Fibroblast of lung (primary cell): ENCODE measurements around the gene FOXJ1. TPM values are rescaled to one million over a fixed set of nuclear protein-coding genes. Genes with fewer than 3 reads are reported as not detected.

ENCODE experiments used
- DNase-seq, 2 donors: peaks; one replicate each; pipeline versions ENCODE4 v3.0.0 to v3.0.0-alpha.2; 2010; ENCODE audit warnings: low read depth in 2 of 2
- H2AFZ ChIP-seq: 2 replicates; pipeline ENCODE4 v1.5.1; 2012; ENCODE audit warnings: low read length, control low read depth, inconsistent platforms
- H3K27ac ChIP-seq: 2 replicates; pipeline ENCODE4 v1.5.1; 2011; ENCODE audit warnings: low read length, control low read depth; ENCODE audit not compliant: insufficient read depth
- H3K27me3 ChIP-seq: 2 replicates; pipeline ENCODE4 v1.5.1; 2011; ENCODE audit warnings: mild to moderate bottlenecking, low read length; ENCODE audit not compliant: control insufficient read depth, insufficient read depth
- H3K36me3 ChIP-seq: 2 replicates; pipeline ENCODE4 v1.5.1; 2011; ENCODE audit warnings: low read length; ENCODE audit not compliant: control insufficient read depth, insufficient read depth
- H3K4me1 ChIP-seq: 2 replicates; pipeline ENCODE4 v1.5.1; 2011; ENCODE audit warnings: low read length; ENCODE audit not compliant: control insufficient read depth, insufficient read depth; ENCODE audit errors: extremely low read depth
- H3K4me2 ChIP-seq: 2 replicates; pipeline ENCODE4 v1.5.1; 2011; ENCODE audit warnings: low read length, control low read depth; ENCODE audit not compliant: insufficient read depth; ENCODE audit errors: extremely low read depth
- H3K4me3 ChIP-seq, 4 experiments: fragments of 200-600 bp in 1 of 4; sonication (generic) in 1 of 4; replicated peaks in 1 of 4; 2 replicates each; pipeline ENCODE4 v1.5.1; 2011 to 2016; ENCODE audit warnings: low read length in 4 of 4, low read depth in 3 of 4, mild to moderate bottlenecking in 3 of 4, control low read depth in 2 of 4, inconsistent platforms in 1 of 4, mixed read lengths in 1 of 4; ENCODE audit not compliant: insufficient read depth in 1 of 4; ENCODE audit errors: control extremely low read depth in 1 of 4
- H3K79me2 ChIP-seq: 2 replicates; pipeline ENCODE4 v1.5.1; 2012; ENCODE audit warnings: mild to moderate bottlenecking, low read length, inconsistent platforms; ENCODE audit not compliant: control insufficient read depth, insufficient read depth
- H3K9ac ChIP-seq: 2 replicates; pipeline ENCODE4 v1.5.1; 2011; ENCODE audit warnings: mild to moderate bottlenecking, low read length, control low read depth; ENCODE audit not compliant: insufficient read depth
- H3K9me3 ChIP-seq: 2 replicates; pipeline ENCODE4 v1.5.1; 2012; ENCODE audit warnings: low read depth, low read length; ENCODE audit not compliant: control insufficient read depth, insufficient read depth
- H4K20me1 ChIP-seq: 2 replicates; pipeline ENCODE4 v1.5.1; 2011; ENCODE audit warnings: low read length; ENCODE audit not compliant: control insufficient read depth, insufficient read depth; ENCODE audit errors: extremely low read depth
- CTCF ChIP-seq, 2 donors: IDR thresholded peaks in 1 of 2; conservative IDR thresholded peaks in 1 of 2; 1 replicate in 1 of 2; 2 replicates in 1 of 2; pipeline ENCODE4 v1.5.1; 2011 to 2012; ENCODE audit warnings: low read length in 2 of 2, control low read depth in 1 of 2, inconsistent platforms in 1 of 2, low read depth in 1 of 2, mild to moderate bottlenecking in 1 of 2
- EZH2 ChIP-seq: IDR thresholded peaks from 2 replicates; pipeline ENCODE4 v1.5.1; 2012; ENCODE audit warnings: low read length, control low read depth, mild to moderate bottlenecking; ENCODE audit errors: missing control alignments
- polyA plus RNA-seq, 2 donors: library from polyadenylated mRNA; depleted of rRNA in 1 of 2; stranded (reverse) in 1 of 2; unstranded in 1 of 2; fragments of >200 nt; gene quantifications; 2 replicates each; pipeline ENCODE4 v1.2.1, GENCODE V29; 2011 to 2012; ENCODE audit warnings: missing spikeins in 1 of 2
- total RNA-seq: library from RNA; depleted of rRNA; stranded (reverse); fragments of >200 nt; gene quantifications from 2 replicates; pipeline ENCODE4 v1.2.1, GENCODE V29; 2014

FOXJ1 gene
- total and polyA plus RNA-seq, 2 donors (not counting 1 experiment from before 2014, with no cell fraction given): not detected

- no peaks in the 10 kb centered on the region for H3K36me3 ChIP-seq
- H3K9ac ChIP-seq: no peak overlapping the region
- peaks cover 51% of the 10 kb centered on the region for H3K27me3 ChIP-seq
- H3K27ac ChIP-seq: no peak overlapping the region
- no peak for DNase-seq
- peaks cover 4% of the 10 kb centered on the region for H3K4me1 ChIP-seq
- H2AFZ ChIP-seq: no peak overlapping the region
- H3K4me2 ChIP-seq: no peak overlapping the region
- H3K4me3 ChIP-seq: peak overlapping the region in 1 of 4 experiments; percentile 57
- no peaks in the 10 kb centered on the region for H4K20me1 ChIP-seq
- no peaks in the 10 kb centered on the region for H3K9me3 ChIP-seq
- peak; percentile 97 for TF ChIP-seq EZH2
- TF ChIP-seq CTCF (conservative IDR thresholded peaks at IDR 0.05 in 1 of 2, IDR thresholded peaks at IDR 0.05 in 1 of 2; ENCODE audit: low read depth in 1 of 2, low read length in 2 of 2): no peak
- no peaks in the 10 kb centered on the region for H3K79me2 ChIP-seq
Measured at GRCh38 chr17:76140661-76141211, 309 bp downstream of the FOXJ1 start.

GRCh38 chr17:76139801-76140660 lies 1.0 kb downstream of the FOXJ1 start:
- Histone ChIP-seq H3K9me3 (no peaks in the 10 kb centered on the region), H3K4me2 (no peak overlapping the region), H2AFZ (no peak overlapping the region), H3K27ac (no peak overlapping the region), H4K20me1 (no peaks in the 10 kb centered on the region), H3K36me3 (no peaks in the 10 kb centered on the region), H3K4me3 (no peak overlapping the region), H3K9ac (no peak overlapping the region), H3K27me3 (peaks cover 52% of the 10 kb centered on the region), H3K79me2 (no peaks in the 10 kb centered on the region), H3K4me1 (peaks cover 4% of the 10 kb centered on the region)
- no peak for DNase-seq
- TF ChIP-seq CTCF (conservative IDR thresholded peaks at IDR 0.05 in 1 of 2, IDR thresholded peaks at IDR 0.05 in 1 of 2; ENCODE audit: low read depth in 1 of 2, low read length in 2 of 2) (no peak), EZH2 (peak; percentile 76)

GRCh38 chr17:76138896-76139752 lies 1.9 kb downstream of the FOXJ1 start:
- H3K36me3 ChIP-seq: no peaks in the 10 kb centered on the region
- TF ChIP-seq CTCF (conservative IDR thresholded peaks at IDR 0.05 in 1 of 2, IDR thresholded peaks at IDR 0.05 in 1 of 2; ENCODE audit: low read depth in 1 of 2, low read length in 2 of 2) (no peak), EZH2 (peak; percentile 75)
- H3K27me3 ChIP-seq: peaks cover 55% of the 10 kb centered on the region
- no peak overlapping the region for H2AFZ ChIP-seq
- no peaks in the 10 kb centered on the region for H4K20me1 ChIP-seq
- no peak overlapping the region for H3K4me3 ChIP-seq
- H3K4me2 ChIP-seq: no peak overlapping the region
- no peaks in the 10 kb centered on the region for H3K79me2 ChIP-seq
- H3K9ac ChIP-seq: no peak overlapping the region
- H3K9me3 ChIP-seq: no peaks in the 10 kb centered on the region
- no peak for DNase-seq
- peaks cover 4% of the 10 kb centered on the region for H3K4me1 ChIP-seq
- no peak overlapping the region for H3K27ac ChIP-seq
